ENCODE results near the gene SLX9. TPM values are rescaled to one million over a fixed set of nuclear protein-coding genes. Genes with fewer than 3 reads are reported as not detected.

Gene SLX9
- total RNA-seq, 1 experiment from 2014 or later, result 77.2 TPM

GRCh38 chr21:44999972-45000636 is 60.3 kb downstream of the SLX9 start:
- TF ChIP-seq HMGA2 (CRISPR knock-in tag; IDR thresholded peaks at IDR 0.05) (no peak), NR3C1 (CRISPR knock-in tag; conservative IDR thresholded peaks at IDR 0.05; ENCODE audit: low read depth) (no peak), JAZF1 (CRISPR knock-in tag; IDR thresholded peaks at IDR 0.05) (no peak), SP1 (CRISPR knock-in tag; conservative IDR thresholded peaks at IDR 0.05) (no peak), TEAD4 (CRISPR knock-in tag; IDR thresholded peaks at IDR 0.05) (no peak), GABPB1 (CRISPR knock-in tag; IDR thresholded peaks at IDR 0.05) (no peak), ZNF671 (CRISPR knock-in tag; IDR thresholded peaks at IDR 0.05) (no peak)
- no peak overlapping the region for H3K27ac Mint-ChIP-seq
- no peaks in the 10 kb centered on the region for H3K27me3 Mint-ChIP-seq (ENCODE audit: low read depth)
- ATAC-seq (no peak), DNase-seq (ENCODE audit: low spot score) (no peak)
- ChIA-PET POLR2A (no interaction called here), CTCF (interaction anchor here (0.8 to 1.1 kb wide), 2 partner anchors 50 to 128 kb away, joined by 3 read pairs; no protein-coding TSS in a partner anchor)
- H3K9me3 Mint-ChIP-seq, result no peaks in the 10 kb centered on the region
- H3K36me3 Mint-ChIP-seq, result no peaks in the 10 kb centered on the region
- H3K4me1 Mint-ChIP-seq, result 0 out of 2 replicates have a peak, but pooled peaks cover 2% of the 10 kb centered on the region
- H3K4me3 Mint-ChIP-seq, result no peak overlapping the region

- no peak overlapping the region for H3K4me3 Mint-ChIP-seq
- ChIA-PET CTCF (interaction anchor here (1.1 to 2.1 kb wide), 2 partner anchors 51 to 137 kb away, joined by 3 to 9 read pairs; no protein-coding TSS in a partner anchor), POLR2A (no interaction called here)
- ATAC-seq, result no peak
- H3K27ac Mint-ChIP-seq, result no peak overlapping the region
- H3K9me3 Mint-ChIP-seq, result peaks cover 2% of the 10 kb centered on the region
- no peaks in the 10 kb centered on the region for H3K27me3 Mint-ChIP-seq (ENCODE audit: low read depth)
- H3K36me3 Mint-ChIP-seq, result no peaks in the 10 kb centered on the region
- 0 out of 2 replicates have a peak, but pooled peaks cover 2% of the 10 kb centered on the region for H3K4me1 Mint-ChIP-seq
- DNase-seq (ENCODE audit: low spot score), result no peak
- TF ChIP-seq FOXJ3 (CRISPR knock-in tag; IDR thresholded peaks at IDR 0.05; ENCODE audit: borderline replicate concordance) (no peak), OVOL2 (CRISPR knock-in tag; IDR thresholded peaks at IDR 0.05; ENCODE audit: borderline replicate concordance) (no peak), ZNF317 (CRISPR knock-in tag; IDR thresholded peaks at IDR 0.05; ENCODE audit: borderline replicate concordance, low read depth) (no peak), E2F1 (CRISPR knock-in tag; IDR thresholded peaks at IDR 0.05) (no peak), TP53 (CRISPR knock-in tag; IDR thresholded peaks at IDR 0.05) (no peak), ZMAT4 (CRISPR knock-in tag; IDR thresholded peaks at IDR 0.05) (no peak), EMX1 (CRISPR knock-in tag; IDR thresholded peaks at IDR 0.05) (no peak), AFF4 (CRISPR knock-in tag; IDR thresholded peaks at IDR 0.05; ENCODE audit: borderline replicate concordance) (no peak), NFE2L1 (CRISPR knock-in tag; IDR thresholded peaks at IDR 0.05) (no peak), E2F5 (CRISPR knock-in tag; IDR thresholded peaks at IDR 0.05) (no peak), GABPB1 (CRISPR knock-in tag; IDR thresholded peaks at IDR 0.05) (no peak), HMGA2 (CRISPR knock-in tag; IDR thresholded peaks at IDR 0.05) (no peak), SP1 (CRISPR knock-in tag; conservative IDR thresholded peaks at IDR 0.05) (no peak), HMGXB4 (CRISPR knock-in tag; IDR thresholded peaks at IDR 0.05) (no peak)
- TF ChIP-seq, protein P1, sequence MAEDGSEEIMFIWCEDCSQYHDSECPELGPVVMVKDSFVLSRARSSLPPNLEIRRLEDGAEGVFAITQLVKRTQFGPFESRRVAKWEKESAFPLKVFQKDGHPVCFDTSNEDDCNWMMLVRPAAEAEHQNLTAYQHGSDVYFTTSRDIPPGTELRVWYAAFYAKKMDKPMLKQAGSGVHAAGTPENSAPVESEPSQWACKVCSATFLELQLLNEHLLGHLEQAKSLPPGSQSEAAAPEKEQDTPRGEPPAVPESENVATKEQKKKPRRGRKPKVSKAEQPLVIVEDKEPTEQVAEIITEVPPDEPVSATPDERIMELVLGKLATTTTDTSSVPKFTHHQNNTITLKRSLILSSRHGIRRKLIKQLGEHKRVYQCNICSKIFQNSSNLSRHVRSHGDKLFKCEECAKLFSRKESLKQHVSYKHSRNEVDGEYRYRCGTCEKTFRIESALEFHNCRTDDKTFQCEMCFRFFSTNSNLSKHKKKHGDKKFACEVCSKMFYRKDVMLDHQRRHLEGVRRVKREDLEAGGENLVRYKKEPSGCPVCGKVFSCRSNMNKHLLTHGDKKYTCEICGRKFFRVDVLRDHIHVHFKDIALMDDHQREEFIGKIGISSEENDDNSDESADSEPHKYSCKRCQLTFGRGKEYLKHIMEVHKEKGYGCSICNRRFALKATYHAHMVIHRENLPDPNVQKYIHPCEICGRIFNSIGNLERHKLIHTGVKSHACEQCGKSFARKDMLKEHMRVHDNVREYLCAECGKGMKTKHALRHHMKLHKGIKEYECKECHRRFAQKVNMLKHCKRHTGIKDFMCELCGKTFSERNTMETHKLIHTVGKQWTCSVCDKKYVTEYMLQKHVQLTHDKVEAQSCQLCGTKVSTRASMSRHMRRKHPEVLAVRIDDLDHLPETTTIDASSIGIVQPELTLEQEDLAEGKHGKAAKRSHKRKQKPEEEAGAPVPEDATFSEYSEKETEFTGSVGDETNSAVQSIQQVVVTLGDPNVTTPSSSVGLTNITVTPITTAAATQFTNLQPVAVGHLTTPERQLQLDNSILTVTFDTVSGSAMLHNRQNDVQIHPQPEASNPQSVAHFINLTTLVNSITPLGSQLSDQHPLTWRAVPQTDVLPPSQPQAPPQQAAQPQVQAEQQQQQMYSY (CRISPR knock-in tag; IDR thresholded peaks at IDR 0.05), result no peak
- TF ChIP-seq, protein P2, sequence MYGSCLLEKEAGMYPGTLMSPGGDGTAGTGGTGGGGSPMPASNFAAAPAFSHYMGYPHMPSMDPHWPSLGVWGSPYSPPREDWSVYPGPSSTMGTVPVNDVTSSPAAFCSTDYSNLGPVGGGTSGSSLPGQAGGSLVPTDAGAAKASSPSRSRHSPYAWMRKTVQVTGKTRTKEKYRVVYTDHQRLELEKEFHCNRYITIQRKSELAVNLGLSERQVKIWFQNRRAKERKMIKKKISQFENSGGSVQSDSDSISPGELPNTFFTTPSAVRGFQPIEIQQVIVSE (CRISPR knock-in tag; IDR thresholded peaks at IDR 0.05; ENCODE audit: borderline replicate concordance), result no peak
- TF ChIP-seq, protein P3, sequence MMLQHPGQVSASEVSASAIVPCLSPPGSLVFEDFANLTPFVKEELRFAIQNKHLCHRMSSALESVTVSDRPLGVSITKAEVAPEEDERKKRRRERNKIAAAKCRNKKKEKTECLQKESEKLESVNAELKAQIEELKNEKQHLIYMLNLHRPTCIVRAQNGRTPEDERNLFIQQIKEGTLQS (CRISPR knock-in tag; conservative IDR thresholded peaks at IDR 0.05), result no peak
These were observed 60.9 kb downstream of the SLX9 start for GRCh38 chr21:45000637-45001133.
